Psoas muscle (tissue), 8 donors: Measurements from ENCODE around the gene METTL9. TPM values are rescaled to one million over a fixed set of nuclear protein-coding genes. Genes with fewer than 3 reads are reported as not detected.
"Not testable (repeated sequence)": the region's sequence is repeated elsewhere in the genome, so short reads cannot be mapped to it uniquely, and the experiment has no call there.

Experiments
- ATAC-seq, 4 donors: fragments of 200-7000 bp; cut with Tn5 transposase; one replicate each; pipeline ENCODE4 v1.9.1; 2020; ENCODE audit warnings: moderate library complexity in 3 of 4, mild to moderate bottlenecking in 2 of 4
- DNase-seq, 2 donors: peaks; one replicate each; pipeline ENCODE4 v3.0.0-alpha.2; 2020
- H3K27ac ChIP-seq: fragments of 200-600 bp; one replicate; pipeline ENCODE4 v1.8.0; 2022
- H3K27me3 ChIP-seq, 3 donors: fragments of 200-600 bp in 1 of 3; one replicate each; pipeline versions ENCODE4 v1.6.1 to v1.8.0; 2013 to 2022; ENCODE audit warnings: low read length in 2 of 3, mild to moderate bottlenecking in 2 of 3, moderate library complexity in 1 of 3; ENCODE audit not compliant: insufficient read depth in 3 of 3
- H3K36me3 ChIP-seq, 2 donors: fragments of 200-600 bp in 1 of 2; one replicate each; pipeline versions ENCODE4 v1.6.1 to v1.8.0; 2013 to 2022; ENCODE audit warnings: low read depth in 1 of 2, mild to moderate bottlenecking in 1 of 2, moderate library complexity in 1 of 2; ENCODE audit not compliant: insufficient read depth in 1 of 2
- H3K4me1 ChIP-seq: fragments of 200-600 bp; one replicate; pipeline ENCODE4 v1.8.0; 2022
- H3K4me3 ChIP-seq: fragments of 200-600 bp; one replicate; pipeline ENCODE4 v1.8.0; 2022; ENCODE audit warnings: mild to moderate bottlenecking
- H3K9me3 ChIP-seq: fragments of 200-600 bp; one replicate; pipeline ENCODE4 v1.8.0; 2022
- WGBS, 3 donors: extraction: QIAGEN DNeasy Blood & Tissue Kit; methylation state at CpG; one replicate each; pipeline versions ENCODE4 v1.1.6 to v1.1.7; 2013; 5-methylcytosine and 5-hydroxymethylcytosine counted together
- intact Hi-C, 2 donors: fragments of 100-400 bp; cut with DNase I; formaldehyde crosslinking; loops; one replicate each; pipeline versions ENCODE4 v1.11.0 to v1.14.2; 2022
- polyA plus RNA-seq, 3 donors: library from polyadenylated mRNA; stranded (reverse); fragments of 200-250 nt; gene quantifications; one replicate each; pipeline ENCODE4 v1.2.3, GENCODE V29; 2013
- total RNA-seq, 4 donors: library from RNA; stranded (reverse); fragmentation: NEBNext Ultra II Directional in 2 of 4; extraction: Animal tissue kit (Norgen Biotek cat#: 25700) in 2 of 4; gene quantifications; one replicate each; pipeline versions ENCODE4 v1.2.1 to v1.2.4, GENCODE V29; 2021 to 2023
- TF ChIP-seq, protein P1 (sequence below): fragments of 200-600 bp; IDR thresholded peaks from one replicate; pipeline ENCODE4 v1.8.0; 2022; ENCODE audit warnings: antibody characterized with exemption
- donor health status: healthy with polysubstance abuse.
- donor health status: DM: no; HTN: no; CAD: no; lungs with moderate emphysema.
- donor health status: Bipolar disorder and iron deficiency.
- donor health status: healthy.
- donor health status: DM: yes; HTN: yes; CAD: no.
- donor health status: DM: no; HTN: no; CAD: no.
- donor health status: DM: no; HTN: no; CAD: no.
- donor health status: DM: yes; HTN: yes; CAD: no.

METTL9 gene
- total and polyA plus RNA-seq, 7 donors = 54.4 to 134 (median 71.8) TPM

DNA sequence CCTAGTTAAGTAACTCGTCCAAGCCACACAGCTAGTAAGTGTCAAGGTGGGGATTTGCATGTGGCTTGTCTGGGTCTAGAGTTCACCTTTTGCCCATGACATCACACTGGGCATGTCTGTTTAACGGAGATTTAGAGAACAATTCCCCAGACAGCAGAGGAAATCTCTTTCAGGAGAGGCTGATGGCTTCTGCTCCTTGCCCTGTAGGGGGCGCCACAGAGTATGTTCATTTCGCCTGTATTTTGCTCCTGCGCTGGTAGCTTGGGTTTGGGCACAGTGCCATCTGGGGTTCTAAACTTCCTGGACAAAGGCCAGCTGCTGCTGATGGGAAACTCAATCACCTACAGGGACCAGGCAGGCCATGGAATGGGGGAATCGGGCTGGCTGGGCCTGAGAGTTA is 84.8 kb downstream of the METTL9 start:
- no peak for ATAC-seq
- intact Hi-C loops = no loop called here
- no peaks in the 10 kb centered on the region for H3K36me3 ChIP-seq
- WGBS, 3 donors = 19 to 25% (median 22%) methylated on average over 6 of the region's 6 CpGs
- TF ChIP-seq, protein P1, sequence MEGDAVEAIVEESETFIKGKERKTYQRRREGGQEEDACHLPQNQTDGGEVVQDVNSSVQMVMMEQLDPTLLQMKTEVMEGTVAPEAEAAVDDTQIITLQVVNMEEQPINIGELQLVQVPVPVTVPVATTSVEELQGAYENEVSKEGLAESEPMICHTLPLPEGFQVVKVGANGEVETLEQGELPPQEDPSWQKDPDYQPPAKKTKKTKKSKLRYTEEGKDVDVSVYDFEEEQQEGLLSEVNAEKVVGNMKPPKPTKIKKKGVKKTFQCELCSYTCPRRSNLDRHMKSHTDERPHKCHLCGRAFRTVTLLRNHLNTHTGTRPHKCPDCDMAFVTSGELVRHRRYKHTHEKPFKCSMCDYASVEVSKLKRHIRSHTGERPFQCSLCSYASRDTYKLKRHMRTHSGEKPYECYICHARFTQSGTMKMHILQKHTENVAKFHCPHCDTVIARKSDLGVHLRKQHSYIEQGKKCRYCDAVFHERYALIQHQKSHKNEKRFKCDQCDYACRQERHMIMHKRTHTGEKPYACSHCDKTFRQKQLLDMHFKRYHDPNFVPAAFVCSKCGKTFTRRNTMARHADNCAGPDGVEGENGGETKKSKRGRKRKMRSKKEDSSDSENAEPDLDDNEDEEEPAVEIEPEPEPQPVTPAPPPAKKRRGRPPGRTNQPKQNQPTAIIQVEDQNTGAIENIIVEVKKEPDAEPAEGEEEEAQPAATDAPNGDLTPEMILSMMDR = peak; percentile 11
- no peaks in the 10 kb centered on the region for H3K9me3 ChIP-seq
- no peak overlapping the region for H3K4me3 ChIP-seq
- no peaks in the 10 kb centered on the region for H3K4me1 ChIP-seq
- no peak for DNase-seq
- no peak overlapping the region for H3K27ac ChIP-seq
- H3K27me3 ChIP-seq = peaks cover 0 to 5% (median 0%) of the 10 kb centered on the region in 3 donors

DNA sequence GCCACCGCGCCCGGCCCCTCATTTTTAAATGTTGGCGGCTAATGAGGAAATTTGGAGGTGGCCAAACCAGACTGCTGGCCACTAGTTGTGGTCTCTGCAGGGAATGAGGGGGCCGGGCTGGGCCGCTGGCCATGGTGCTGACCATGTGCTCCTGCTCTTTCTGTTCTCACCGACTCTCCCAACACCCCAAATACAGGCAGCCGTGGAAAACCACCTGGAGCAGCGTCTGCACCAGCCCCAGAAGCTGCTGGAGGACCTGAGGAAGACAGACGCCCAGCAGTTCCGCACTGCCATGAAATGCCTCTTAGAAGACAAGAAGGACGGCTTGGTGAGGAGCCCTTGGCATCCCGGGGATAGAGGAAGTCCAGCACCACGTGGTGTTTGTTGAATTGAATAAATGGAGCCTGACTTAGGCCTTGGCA is 85.7 kb downstream of the METTL9 start:
- Histone ChIP-seq H3K27ac (no peak overlapping the region), H3K36me3 (no peaks in the 10 kb centered on the region), H3K9me3 (no peaks in the 10 kb centered on the region), H3K4me1 (no peaks in the 10 kb centered on the region), H3K27me3 (peaks cover 0 to 5% (median 0%) of the 10 kb centered on the region in 3 donors), H3K4me3 (no peak overlapping the region)
- intact Hi-C loops = no loop called here
- ATAC-seq (no peak), DNase-seq (no peak)
- TF ChIP-seq, protein P1 = no peak
- WGBS, 3 donors = 39 to 44% (median 40%) methylated on average over 14 of the region's 14 CpGs

DNA sequence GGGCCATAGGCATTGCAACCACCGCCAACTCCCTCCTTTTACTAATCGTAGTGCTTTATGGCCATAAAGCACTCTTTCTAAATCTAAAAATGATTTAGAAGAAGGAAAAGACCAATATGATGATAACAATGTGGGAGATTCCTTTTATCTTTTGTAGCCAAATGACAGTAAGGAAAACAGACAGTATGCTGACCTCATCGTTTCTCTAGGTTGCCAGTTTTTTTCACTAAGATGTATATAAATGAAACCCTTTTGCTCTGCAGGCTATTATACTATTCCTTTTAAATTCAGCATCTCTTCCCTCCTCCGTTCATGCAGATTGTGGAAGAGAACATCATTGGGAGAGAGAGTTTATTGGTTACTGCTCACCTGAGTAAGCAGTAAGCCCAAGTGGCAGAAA is 89.7 kb downstream of the METTL9 start:
- Histone ChIP-seq H3K4me1 (no peaks in the 10 kb centered on the region), H3K27ac (no peak overlapping the region), H3K36me3 (no peaks in the 10 kb centered on the region), H3K4me3 (no peak overlapping the region), H3K9me3 (no peaks in the 10 kb centered on the region), H3K27me3 (peaks cover 0 to 2% (median 0%) of the 10 kb centered on the region in 3 donors)
- TF ChIP-seq, protein P1 = no peak
- DNase-seq (no peak), ATAC-seq (no peak)
- intact Hi-C loops = no loop called here
- WGBS, 3 donors = 61 to 70% (median 70%) methylated on average over 4 of the region's 4 CpGs

GRCh38 chr16:21690967-21691366 is 91.6 kb downstream of the METTL9 start:
- 77 to 87% (median 86%) methylated on average over 4 of the region's 4 CpGs for WGBS, 3 donors
- DNase-seq, H3K4me1 ChIP-seq, H3K36me3 ChIP-seq, H3K4me3 ChIP-seq, ATAC-seq, H3K9me3 ChIP-seq, H3K27ac ChIP-seq, intact Hi-C loops, H3K27me3 ChIP-seq: not testable (repeated sequence)

GRCh38 chr16:21694609-21695008 is 95.2 kb downstream of the METTL9 start:
- H3K4me1 ChIP-seq = peaks cover 2% of the 10 kb centered on the region
- DNase-seq = no peak
- no peaks in the 10 kb centered on the region for H3K9me3 ChIP-seq
- no peak overlapping the region for H3K27ac ChIP-seq
- 74 to 80% (median 80%) methylated on average over 4 of the region's 4 CpGs for WGBS, 3 donors
- no peaks in the 10 kb centered on the region for H3K36me3 ChIP-seq
- ATAC-seq = no peak
- intact Hi-C loops = no loop called here
- TF ChIP-seq, protein P1 = no peak
- no peak overlapping the region for H3K4me3 ChIP-seq
- H3K27me3 ChIP-seq = no peaks in the 10 kb centered on the region
